NCI-H446 treated with DMSO at 0.1 percent for 48 hours (cell line): ENCODE measurements around the gene SLC10A6.
"Not testable (repeated sequence)": the region's sequence is repeated elsewhere in the genome, so short reads cannot be mapped to it uniquely, and the experiment has no call there.

ENCODE experiments used
- DNase-seq: peaks from one replicate; lab custom pipeline; 2025; lab: John Stamatoyannopoulos, UW

Gene SLC10A6

GRCh38 chr4:86848732-86849619 lies at the start of gene SLC10A6:
SLC10A6 (minus strand) TSS chr4:86849384; CDS start chr4:86849115, 269 bp downstream.
- DNase-seq: no peak

- DNase-seq: no peak
These were observed 49.4 kb upstream of the SLC10A6 start for GRCh38 chr4:86898562-86898961.

GRCh38 chr4:86896596-86896995 lies 47.4 kb upstream of the SLC10A6 start:
- DNase-seq: no peak

GRCh38 chr4:86895692-86896488 lies 46.7 kb upstream of the SLC10A6 start:
- DNase-seq: no peak

GRCh38 chr4:86894455-86894854 lies 45.3 kb upstream of the SLC10A6 start:
- DNase-seq: no peak

- DNase-seq: no peak
These were observed 44.0 kb upstream of the SLC10A6 start for GRCh38 chr4:86893136-86893535.

GRCh38 chr4:86892636-86892960 lies 43.4 kb upstream of the SLC10A6 start:
- no peak for DNase-seq

- no peak for DNase-seq
These were observed 42.8 kb upstream of the SLC10A6 start, which contains the start of gene C4orf36 for GRCh38 chr4:86891762-86892635. C4orf36 (minus strand) TSS chr4:86892422; CDS start chr4:86891520, 902 bp downstream.

GRCh38 chr4:86890790-86891189 lies 41.6 kb upstream of the SLC10A6 start:
- DNase-seq: no peak

GRCh38 chr4:86879641-86880040 lies 30.5 kb upstream of the SLC10A6 start:
- no peak for DNase-seq

- DNase-seq: no peak
These were observed 29.5 kb upstream of the SLC10A6 start for GRCh38 chr4:86878640-86879039.

GRCh38 chr4:86876894-86877685 lies 27.9 kb upstream of the SLC10A6 start:
- no peak for DNase-seq

GRCh38 chr4:86875436-86875835 lies 26.3 kb upstream of the SLC10A6 start:
- DNase-seq: not testable (repeated sequence)

- no peak for DNase-seq
These were observed 23.0 kb upstream of the SLC10A6 start for GRCh38 chr4:86872135-86872534.

GRCh38 chr4:86870442-86871069 lies 21.4 kb upstream of the SLC10A6 start:
- DNase-seq: no peak

- DNase-seq: no peak
These were observed 8.3 kb upstream of the SLC10A6 start for GRCh38 chr4:86857341-86858052.

GRCh38 chr4:86856896-86857295 lies 7.7 kb upstream of the SLC10A6 start:
- no peak for DNase-seq

- no peak for DNase-seq
These were observed 6.4 kb upstream of the SLC10A6 start for GRCh38 chr4:86855572-86855971.

GRCh38 chr4:86853209-86853608 lies 4.0 kb upstream of the SLC10A6 start:
- DNase-seq: no peak

GRCh38 chr4:86848136-86848535 lies 1.0 kb downstream of the SLC10A6 start:
- no peak for DNase-seq
